ENCODE data around the gene CDRT15. TPM values are rescaled to one million over a fixed set of nuclear protein-coding genes. Genes with fewer than 3 reads are reported as not detected.
"Not testable (repeated sequence)": the region's sequence is repeated elsewhere in the genome, so short reads cannot be mapped to it uniquely, and the experiment has no call there.

The CDRT15 gene
- not detected in 2 replicates for total RNA-seq

GRCh38 chr17:14236762-14237161 lies at the start of gene CDRT15:
Gene CDRT15 (minus strand): TSS chr17:14236862. CDS start chr17:14236833, 29 bp downstream.
- not testable (repeated sequence) for DNase-seq (ENCODE audit: low read depth); H3K4me3 ChIP-seq (ENCODE audit: low read depth, low read length)

GRCh38 chr17:14282726-14283125 lies 46.1 kb upstream of the CDRT15 start:
- no peak for TF ChIP-seq CTCF (conservative IDR thresholded peaks at IDR 0.05; ENCODE audit: low read depth, low read length)
- no peak overlapping the region for H3K4me3 ChIP-seq (ENCODE audit: low read depth, low read length)
- DNase-seq (ENCODE audit: low read depth) = no peak

GRCh38 chr17:14281530-14281929 lies 44.9 kb upstream of the CDRT15 start:
- no peak overlapping the region for H3K4me3 ChIP-seq (ENCODE audit: low read depth, low read length)
- no peak for DNase-seq (ENCODE audit: low read depth)
- TF ChIP-seq CTCF (conservative IDR thresholded peaks at IDR 0.05; ENCODE audit: low read depth, low read length) = no peak

- H3K4me3 ChIP-seq (ENCODE audit: low read depth, low read length) = no peak overlapping the region
- DNase-seq (ENCODE audit: low read depth) = no peak
- TF ChIP-seq CTCF (conservative IDR thresholded peaks at IDR 0.05; ENCODE audit: low read depth, low read length) = no peak
These were observed 40.0 kb upstream of the CDRT15 start for GRCh38 chr17:14276535-14277250.

- H3K4me3 ChIP-seq (ENCODE audit: low read depth, low read length) = no peak overlapping the region
- DNase-seq (ENCODE audit: low read depth) = no peak
- TF ChIP-seq CTCF (conservative IDR thresholded peaks at IDR 0.05; ENCODE audit: low read depth, low read length) = no peak
These were observed 33.8 kb upstream of the CDRT15 start for GRCh38 chr17:14270508-14270907.

- H3K4me3 ChIP-seq (ENCODE audit: low read depth, low read length) = no peak overlapping the region
- no peak for TF ChIP-seq CTCF (conservative IDR thresholded peaks at IDR 0.05; ENCODE audit: low read depth, low read length)
- no peak for DNase-seq (ENCODE audit: low read depth)
These were observed 32.8 kb upstream of the CDRT15 start for GRCh38 chr17:14269473-14269872.

GRCh38 chr17:14268264-14268663 lies 31.6 kb upstream of the CDRT15 start:
- no peak for TF ChIP-seq CTCF (conservative IDR thresholded peaks at IDR 0.05; ENCODE audit: low read depth, low read length)
- no peak for DNase-seq (ENCODE audit: low read depth)
- no peak overlapping the region for H3K4me3 ChIP-seq (ENCODE audit: low read depth, low read length)
